NCI-H146 treated with DMSO at 0.1 percent for 48 hours (cell line): ENCODE results near the gene NDUFB6.
"Not testable (repeated sequence)": the region's sequence is repeated elsewhere in the genome, so short reads cannot be mapped to it uniquely, and the experiment has no call there.

ENCODE experiments used
- DNase-seq: peaks from one replicate; lab custom pipeline; 2025; ENCODE audit not compliant: unreplicated experiment; lab: John Stamatoyannopoulos, UW

The NDUFB6 gene

DNA sequence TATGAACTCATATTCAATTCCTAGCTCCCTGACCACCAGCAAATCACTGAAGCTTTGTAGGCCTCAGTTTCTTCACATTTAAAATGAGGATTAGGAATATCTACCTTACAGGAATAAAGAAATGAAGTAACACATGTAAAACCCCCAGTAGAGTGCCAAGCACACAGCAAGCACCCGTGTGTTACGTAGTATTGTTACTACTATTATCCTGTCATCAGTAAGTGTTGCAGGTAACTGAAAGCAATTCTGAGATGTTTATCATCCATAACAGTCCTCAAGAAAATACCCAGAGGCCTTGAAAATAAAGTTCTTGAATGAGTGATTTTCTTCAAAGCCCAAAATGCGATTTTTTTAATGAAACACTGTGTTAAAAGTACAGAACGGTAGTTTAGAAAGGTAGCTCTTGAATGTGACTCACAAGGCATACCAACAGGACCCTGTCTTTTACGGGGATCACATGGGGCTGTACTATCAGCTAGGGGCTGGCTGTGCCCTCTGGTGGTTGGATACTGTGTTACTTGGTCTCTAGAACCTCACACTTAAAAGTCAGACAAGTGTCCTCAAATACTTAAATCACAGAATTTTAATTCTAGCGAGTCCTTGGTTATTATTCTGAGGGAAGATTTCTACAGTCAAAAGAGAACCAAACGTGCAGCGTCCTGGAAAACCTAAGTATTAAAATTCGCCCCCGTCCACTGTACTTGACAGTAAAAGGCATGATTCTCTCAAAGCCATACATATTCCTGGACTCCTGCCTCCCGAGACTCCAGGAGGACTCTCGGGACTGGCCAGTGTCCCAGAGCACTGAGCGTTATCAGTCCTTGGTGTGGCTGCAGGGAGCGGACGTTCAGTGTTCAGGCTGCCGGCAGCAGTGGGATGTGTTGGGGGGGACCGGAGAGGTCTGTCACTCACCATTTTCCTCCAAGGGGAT, 725 bp downstream of the NDUFB6 start:
- DNase-seq: peak; percentile 47

DNA sequence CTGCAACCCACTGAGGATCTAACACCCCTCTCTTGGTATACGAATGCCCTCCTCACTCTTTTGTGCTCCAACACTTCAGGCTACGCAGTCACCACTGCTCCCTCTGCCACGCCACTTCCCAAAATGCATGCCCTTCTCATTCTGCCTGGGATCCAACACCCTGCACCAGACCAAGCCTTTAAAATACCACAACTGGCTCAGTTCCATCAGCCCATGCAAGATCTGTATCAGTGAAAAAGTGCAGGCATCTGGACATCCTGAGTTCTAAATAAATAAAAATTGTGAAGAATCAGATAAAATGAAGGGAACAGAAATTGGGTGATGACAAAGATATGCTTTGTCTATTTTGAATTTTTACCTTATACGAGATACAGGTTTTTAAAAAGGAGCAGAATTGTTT, 2.7 kb downstream of the NDUFB6 start:
- DNase-seq: no peak

DNA sequence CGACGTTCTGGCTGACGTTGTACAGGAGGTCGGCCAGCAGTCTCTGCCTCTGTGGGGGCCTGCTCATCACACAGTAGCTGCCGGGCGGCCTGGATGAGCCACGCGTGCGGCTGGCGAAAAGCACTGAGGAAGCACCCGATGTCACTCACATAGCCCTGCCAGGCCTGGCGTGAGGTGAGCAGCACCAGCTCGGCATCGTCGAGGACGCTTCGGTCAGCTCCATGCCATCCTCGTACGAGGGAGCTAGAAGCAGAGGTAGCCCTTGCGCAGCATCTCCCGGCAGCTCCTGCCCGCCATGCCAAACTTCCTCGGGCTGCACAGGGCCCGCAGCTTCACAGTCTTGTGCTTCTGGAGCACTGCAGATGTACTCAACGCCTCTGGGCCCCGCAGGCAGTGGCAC, 6.2 kb downstream of the NDUFB6 start:
- no peak for DNase-seq

DNA sequence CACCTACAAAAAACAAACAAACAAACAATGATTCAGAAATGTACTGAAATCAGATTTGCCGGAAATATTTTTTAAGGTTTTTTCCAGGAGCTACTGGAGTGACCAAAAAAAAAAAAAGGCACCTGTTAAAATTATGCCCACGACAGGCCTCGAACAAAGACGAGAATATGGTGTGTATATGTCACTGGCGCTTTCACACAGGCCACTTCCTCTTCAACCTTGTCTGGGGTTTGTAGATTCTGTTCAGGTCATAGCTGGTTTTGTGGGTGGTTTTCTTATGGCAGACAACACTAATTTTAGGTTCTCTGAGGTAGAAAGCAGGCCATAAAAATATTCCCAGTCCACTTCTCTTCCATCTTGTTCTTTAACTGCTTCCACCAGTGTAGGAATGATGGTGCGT, 7.0 kb downstream of the NDUFB6 start:
- DNase-seq: no peak

DNA sequence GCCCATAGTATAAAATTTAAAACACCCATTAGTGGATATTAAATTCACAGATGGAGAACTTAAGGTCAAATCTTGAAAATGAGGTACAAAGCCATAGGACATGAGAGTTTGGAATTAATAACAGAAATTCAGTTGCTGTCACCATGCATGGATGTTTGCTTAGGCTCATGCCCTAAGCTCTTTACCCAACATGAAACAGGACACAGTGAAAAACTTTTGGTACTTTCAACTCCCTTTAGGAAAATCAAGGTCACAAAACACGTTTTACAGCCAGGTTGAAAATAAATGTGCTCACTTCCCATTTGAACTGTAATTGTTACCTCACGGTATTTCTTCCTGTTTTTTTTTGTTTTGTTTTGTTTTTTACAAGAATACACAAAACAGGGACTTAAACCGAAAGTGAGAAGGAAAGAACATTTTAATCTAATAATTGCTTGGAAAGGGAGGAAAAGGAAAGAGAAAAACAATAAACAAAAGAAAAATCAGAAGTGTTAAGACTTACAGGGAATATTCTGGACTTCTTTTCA, 14.5 kb downstream of the NDUFB6 start:
- DNase-seq: no peak

DNA sequence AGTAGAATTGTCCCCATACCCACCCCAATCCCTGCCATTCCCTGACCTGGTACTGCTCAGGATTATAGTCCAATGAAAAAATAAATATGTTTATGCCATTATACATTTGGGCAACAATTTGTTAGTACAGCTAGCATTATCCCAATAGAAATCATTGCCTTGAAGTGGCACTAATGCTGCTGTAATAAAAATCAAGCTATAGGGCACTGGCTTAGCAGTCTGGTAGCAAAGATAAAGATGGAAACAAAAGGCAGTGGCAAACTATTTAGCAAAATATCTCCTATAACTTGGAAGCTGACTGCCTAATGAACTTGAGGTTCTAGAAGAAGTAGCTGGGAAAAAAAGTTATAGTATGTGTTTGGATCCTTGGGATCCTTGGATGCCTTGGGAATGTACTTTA, 18.4 kb downstream of the NDUFB6 start:
- DNase-seq: no peak

DNA sequence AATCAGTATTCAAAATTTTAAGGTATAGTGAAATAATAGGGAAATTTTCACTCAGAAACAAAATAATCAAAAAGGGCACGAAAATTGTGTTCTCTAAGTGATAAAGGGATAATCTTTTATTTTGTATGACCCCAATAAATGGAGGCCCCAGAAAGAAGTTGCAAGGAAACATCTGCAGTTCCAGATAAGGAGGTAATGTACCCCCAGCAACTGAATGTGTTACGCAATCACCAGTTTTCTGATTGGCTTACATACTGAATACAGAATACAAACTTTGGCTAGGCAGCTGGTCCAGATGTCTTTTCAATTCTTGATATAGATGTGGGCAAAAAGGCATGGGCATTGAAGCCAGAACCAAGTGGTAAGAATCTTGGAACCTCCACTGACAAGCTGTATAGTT, 18.9 kb downstream of the NDUFB6 start:
- no peak for DNase-seq

DNA sequence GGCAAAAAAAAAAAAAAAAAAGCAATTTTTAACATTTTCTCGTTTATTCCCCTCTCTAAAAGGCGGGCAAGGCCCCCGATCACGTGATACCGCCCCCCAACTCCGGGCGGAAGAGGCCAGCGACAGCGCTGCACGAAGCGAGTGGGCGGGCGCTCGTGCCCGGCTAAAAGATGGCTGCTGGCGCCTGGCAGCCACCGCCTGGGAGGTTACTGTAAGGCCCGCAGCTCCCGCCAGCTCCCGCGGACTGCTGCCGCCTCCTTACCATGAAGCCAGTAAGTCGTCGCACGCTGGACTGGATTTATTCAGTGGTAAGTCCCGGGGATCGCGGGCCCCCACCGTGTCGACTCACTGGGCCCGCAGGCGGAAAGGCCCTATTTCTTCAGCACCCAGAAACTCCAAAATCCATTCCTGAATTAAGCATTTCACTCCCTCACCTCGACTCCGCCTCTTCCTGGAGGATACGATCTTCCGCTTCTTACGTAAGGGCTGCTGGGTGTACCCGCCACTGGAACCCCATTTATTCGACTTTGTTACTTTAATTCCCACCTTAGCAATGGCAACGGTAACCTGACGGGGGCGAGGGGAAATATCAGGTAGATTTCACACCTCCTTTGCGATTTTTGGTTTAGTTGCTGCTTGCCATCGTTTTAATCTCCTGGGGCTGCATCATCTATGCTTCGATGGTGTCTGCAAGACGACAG, 20.6 kb downstream of the NDUFB6 start, which contains the start of the genes SMIM27 and TOPORS:
SMIM27 (plus strand) TSS at position 156 of the 701 bp plus-strand sequence; CDS start at position 264, 108 bp downstream.
TOPORS (minus strand) TSS at position 415 of the 701 bp plus-strand sequence; CDS start at position 265, 150 bp downstream.
- DNase-seq: peak; percentile 94

DNA sequence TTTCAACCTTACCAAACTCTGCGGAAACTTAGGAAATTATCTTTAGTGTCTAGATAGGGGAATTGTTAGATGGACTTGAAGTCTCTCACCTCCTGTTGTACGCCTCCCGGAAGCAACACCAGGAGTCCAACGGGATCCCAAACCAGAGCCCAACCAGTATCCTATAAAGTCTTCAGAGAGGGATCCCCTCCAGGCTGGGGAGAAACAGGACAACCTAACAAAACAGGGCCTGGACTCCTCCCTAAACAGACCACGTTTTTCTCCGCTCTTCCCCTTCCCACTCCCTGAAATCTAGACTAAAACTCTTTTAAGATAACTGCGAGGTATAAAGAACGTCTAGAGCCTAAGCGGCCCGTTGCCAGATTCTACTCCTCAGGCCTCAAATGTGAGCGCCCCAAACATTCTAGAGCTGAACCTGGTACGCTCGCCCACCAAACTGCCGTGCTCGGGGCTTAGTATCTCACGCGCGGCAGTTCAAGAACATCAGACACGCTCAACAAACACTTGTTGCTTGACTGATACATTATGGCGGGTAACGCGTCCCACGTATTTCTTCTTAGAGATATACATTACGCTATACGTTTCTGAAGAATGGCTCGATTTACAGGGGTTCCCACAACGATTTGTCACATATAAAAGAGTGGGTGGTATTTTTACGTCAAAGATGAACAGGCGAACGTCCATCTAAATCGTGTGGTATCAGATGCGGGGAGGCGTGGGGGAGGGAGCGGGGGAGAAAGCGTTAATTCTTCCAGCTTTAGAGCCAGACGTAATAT, 21.5 kb downstream of the NDUFB6 start:
- peak; percentile 52 for DNase-seq

DNA sequence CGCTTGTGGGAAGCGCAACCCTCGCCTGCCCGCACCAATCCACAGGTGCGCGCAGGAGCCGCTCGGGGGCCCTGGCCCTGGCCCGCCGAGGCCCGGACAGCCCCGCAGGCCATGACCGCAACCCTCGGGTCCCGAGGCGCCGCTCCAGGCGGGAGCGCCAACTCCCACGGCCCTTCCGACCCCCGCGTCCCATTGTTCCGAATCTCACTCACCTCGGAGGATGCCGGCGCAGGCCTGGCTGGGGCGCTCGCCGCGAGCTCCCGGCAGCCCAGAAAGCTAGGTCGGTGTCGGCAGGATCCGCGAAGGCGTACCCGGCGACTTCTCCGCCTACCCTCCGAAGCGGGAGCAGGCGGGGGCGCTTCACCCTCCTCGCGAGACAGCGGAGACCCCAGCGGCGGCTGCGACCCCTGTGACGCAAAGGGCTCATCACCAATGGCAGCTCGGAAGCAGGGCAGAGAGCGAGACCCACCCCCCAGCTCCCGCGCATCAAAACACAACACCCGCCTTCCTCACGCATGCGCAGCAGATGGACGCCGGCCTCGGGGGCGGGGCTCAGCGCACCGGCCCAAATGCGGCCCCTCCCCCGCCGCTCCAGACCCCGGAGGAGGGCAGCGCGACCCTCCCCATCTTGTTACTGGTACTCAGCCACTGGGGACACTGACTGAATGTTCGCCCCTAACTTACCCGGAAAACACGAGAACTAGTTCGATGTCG, 22.2 kb downstream of the NDUFB6 start:
- DNase-seq: peak; percentile 97

DNA sequence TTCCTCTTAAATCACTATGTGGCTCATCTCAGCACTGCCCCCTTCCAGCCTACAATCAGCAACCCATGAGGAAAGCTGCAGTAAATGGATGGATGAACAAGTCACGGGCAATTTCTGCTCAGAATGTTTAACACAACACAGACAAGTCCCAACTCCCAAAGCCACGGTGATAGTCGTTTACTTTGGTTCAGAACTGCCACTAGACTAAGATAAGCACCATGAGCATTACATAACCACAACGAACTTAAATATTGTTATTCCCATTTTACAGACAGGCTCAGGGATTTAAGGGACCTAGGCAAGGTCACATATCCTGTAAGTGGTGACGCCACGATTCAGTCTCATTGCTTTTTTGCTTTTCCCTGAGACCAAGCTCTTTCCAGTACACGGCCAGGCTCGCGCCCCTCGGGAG, 22.8 kb downstream of the NDUFB6 start:
- DNase-seq: no peak

DNA sequence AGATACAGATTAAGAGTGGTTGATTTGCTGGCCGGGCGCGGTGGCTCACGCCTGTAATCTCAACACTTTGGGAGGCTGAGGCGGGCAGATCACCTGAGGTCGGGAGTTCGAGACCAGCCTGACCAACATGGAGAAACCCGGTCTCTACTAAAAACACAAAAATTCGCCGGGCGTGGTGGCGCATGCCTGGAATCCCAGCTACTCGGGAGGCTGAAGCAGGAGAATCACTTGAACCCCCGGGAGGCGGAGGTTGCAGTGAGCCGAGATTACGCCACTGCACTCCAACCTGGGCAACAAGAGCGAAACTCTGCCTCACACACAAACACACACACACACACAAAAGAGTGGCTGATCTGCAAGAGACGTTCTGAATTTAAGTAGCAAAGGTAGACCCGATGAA, 24.7 kb downstream of the NDUFB6 start:
- DNase-seq: not testable (repeated sequence)

DNA sequence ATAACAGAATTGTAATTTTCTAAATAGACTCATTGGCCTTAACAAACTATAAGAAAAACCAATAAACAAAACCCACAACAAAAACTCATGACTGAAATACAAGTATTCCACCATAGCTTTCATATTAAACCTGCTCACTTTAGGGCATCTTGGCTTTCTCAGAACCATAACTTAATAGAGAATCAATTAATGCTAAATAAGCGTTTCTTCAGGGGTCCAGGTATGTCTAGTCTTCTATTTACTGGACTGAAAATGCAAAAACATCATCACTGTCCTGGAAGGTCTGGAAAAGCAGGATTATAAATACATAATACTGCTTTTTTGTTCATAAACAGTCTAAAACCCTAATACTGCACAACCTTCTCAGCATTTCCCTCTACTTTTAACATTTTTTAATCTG, 27.1 kb downstream of the NDUFB6 start:
- no peak for DNase-seq

DNA sequence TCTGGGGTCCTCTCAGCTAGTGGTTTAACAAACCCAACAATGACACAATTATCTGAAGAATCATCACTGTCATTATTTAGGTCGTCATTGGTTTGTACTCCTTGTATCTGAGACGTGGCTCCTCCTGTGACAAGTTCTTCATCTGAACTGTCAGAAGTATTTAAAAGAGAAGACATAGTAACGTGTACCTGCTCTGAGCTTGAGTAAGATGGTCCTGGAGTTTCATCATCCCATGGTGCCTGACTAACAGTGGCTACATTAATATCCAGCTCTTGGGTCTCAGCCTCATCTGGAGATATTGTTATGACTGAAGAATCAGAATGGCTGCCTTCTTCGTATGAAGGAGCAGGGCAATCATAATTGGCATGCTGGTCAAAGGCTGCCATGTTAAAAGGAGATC, 29.9 kb downstream of the NDUFB6 start:
- no peak for DNase-seq

DNA sequence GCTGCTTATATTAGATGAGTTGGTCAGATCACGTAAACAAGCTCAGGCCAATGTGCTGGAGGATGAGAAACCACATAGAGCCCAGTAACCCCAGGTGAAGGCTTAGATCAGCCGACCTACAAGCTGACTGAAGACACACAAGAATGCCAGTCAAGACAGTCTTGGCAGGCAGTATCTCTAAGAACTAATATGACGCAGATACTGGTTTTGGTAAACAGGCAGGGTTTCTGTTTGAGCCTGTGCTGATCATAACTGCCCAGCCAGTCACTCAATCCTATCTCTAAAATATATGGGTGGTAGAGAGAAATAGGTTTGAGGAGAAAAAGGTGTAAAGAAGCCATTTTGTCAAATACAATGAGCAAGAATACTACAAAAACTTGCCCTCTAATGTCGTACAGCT, 39.1 kb downstream of the NDUFB6 start:
- DNase-seq: no peak

DNA sequence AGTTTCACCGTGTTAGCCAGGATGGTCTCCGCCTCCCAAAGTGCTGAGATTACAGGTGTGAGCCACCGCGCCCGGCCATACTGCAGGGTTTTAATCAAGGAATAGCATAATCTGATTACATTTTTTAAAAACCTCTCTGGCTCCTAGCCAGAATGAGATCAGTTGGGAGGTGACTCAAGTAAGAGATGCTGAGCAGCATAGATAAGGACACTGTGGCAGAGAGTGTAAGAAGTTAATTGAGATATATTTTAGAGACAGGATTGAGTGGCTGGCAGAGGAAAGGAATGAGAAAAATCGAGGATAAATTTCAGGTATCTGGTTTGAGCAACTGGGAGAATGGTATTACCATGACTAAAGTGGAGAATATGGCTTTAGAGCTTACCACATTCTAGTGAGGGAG, 39.6 kb downstream of the NDUFB6 start:
- no peak for DNase-seq

DNA sequence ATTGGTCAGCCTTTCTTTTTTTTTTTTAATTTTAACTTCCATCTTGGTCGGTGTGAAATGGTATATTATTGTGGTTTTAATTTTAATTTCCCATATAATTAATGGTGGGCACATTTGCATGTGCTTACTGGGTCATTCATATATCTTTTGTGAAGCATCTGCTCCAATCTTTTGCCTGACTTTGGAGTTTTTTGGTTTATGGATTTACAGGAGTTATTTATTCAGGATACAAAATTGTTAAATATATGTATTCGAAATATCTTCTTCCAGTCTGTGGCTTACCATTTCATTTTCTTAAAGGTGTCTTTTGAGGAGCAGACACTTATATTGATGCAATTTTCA, 46.3 kb downstream of the NDUFB6 start:
- no peak for DNase-seq

DNA sequence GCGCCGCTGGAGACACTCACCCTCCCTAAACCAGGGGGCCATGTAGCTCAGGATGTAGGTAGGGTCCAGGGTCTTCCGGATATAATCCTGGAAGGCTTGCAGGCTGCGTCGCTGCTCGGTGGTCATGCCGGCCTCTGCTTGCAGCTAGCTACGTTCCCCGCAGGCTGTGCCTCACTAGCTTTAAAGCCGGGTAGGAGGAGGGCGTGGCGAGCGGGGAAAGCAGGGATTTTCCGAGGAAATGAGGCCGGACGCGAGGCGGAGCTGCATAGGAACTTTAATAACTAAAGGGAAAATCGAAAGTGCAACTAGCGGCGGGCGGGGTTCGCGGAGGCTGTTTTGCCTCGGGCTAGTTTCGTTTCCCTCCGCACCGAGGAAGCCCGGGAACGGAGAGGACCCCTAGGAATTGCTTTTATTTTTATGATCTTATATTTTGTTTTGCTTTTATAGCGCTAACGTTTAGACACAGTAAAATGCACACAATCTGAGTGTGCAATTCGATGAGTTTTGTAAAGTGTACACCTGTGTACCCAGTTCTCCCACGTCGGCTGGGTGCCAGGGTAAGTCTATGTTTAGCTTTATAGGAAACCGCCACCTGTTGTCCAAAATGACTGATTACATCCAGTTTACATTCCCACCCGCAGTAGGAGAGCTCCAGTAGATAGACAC, 46.8 kb downstream of the NDUFB6 start, which contains the start of gene RIGI:
RIGI (minus strand) TSS at position 156 of the 666 bp plus-strand sequence; CDS start at position 126, 30 bp downstream.
- peak; percentile 88 for DNase-seq

DNA sequence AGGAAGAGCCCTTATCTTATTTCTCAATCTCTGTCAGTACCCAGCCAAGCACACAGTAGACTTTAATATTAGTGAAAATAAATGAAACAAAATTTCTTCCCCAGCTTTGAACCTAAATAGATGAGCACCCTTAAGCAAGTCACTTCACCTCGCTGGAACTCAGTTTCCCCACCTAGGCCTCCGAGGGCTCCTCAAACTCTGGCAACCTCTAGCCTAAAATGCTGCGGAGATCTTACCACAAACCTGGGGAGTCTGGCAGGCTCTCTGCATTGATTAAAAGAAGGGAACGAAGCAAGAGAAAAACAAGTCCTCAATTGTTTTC, 47.3 kb downstream of the NDUFB6 start:
- no peak for DNase-seq
